Measurements from ENCODE around the gene ACSM6.

DNA sequence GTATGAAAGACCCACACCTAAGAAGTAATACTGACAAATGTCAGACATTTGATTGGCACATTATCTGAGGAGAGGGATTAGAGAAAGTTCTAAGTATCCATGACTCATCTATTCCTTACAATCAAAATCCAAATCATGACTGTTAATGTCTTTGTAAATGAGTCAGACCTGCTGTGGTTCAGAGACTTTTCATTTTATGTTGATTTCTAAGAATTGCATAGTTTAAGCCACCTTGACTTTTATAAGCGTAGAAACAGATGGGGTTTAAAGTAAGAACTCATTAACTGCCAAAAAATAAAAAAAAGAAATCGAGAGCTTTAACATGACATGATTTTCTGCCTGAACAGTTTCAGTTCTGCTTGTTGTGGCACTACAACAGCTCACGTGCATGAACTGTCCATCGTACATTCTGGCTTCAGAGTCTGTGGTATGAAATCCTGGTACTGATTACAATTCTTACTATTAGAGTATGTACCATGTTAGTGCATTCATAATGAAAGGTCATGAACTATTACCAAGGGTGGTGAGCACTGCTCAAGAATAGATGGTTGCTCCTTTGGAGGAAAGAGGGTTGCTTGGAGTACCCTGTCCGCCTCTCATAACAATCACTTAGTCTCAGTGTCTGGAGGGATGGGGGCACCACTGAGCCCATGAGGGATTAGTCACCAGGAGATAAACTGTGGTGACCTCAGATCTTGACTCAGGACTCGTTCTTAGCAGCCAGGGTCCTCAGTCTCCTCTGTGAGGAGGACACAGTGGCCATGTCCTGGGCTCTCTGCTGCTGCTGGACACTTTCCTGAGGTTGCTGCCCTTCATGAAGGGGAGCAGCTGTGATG is 42.2 kb downstream of the ACSM6 start:
- no peak for TF ChIP-seq POLR2AphosphoS5 (IDR thresholded peaks at IDR 0.05)
- TF ChIP-seq, protein P1, sequence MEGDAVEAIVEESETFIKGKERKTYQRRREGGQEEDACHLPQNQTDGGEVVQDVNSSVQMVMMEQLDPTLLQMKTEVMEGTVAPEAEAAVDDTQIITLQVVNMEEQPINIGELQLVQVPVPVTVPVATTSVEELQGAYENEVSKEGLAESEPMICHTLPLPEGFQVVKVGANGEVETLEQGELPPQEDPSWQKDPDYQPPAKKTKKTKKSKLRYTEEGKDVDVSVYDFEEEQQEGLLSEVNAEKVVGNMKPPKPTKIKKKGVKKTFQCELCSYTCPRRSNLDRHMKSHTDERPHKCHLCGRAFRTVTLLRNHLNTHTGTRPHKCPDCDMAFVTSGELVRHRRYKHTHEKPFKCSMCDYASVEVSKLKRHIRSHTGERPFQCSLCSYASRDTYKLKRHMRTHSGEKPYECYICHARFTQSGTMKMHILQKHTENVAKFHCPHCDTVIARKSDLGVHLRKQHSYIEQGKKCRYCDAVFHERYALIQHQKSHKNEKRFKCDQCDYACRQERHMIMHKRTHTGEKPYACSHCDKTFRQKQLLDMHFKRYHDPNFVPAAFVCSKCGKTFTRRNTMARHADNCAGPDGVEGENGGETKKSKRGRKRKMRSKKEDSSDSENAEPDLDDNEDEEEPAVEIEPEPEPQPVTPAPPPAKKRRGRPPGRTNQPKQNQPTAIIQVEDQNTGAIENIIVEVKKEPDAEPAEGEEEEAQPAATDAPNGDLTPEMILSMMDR (IDR thresholded peaks at IDR 0.05) = no peak
- TF ChIP-seq POLR2A (IDR thresholded peaks at IDR 0.05; ENCODE audit: low read depth) = no peak
